Epithelial cell of esophagus (primary cell): ENCODE measurements around the gene ACOT7.
A peak's percentile ranks its signal among the peaks of the same experiment; 100 is the strongest.

Experiments
- DNase-seq: peaks from one replicate; pipeline ENCODE4 v3.0.0; 2010; ENCODE audit warnings: low read depth
- H3K4me3 ChIP-seq: 2 replicates; pipeline ENCODE4 v1.5.1; 2011; ENCODE audit warnings: mild to moderate bottlenecking, low read length, control low read depth
- TF ChIP-seq, protein P1 (sequence below): IDR thresholded peaks from 2 replicates; pipeline ENCODE4 v1.5.1; 2011; ENCODE audit warnings: low read depth, mild to moderate bottlenecking, low read length, control low read depth, inconsistent platforms; ENCODE audit not compliant: insufficient read depth; ENCODE audit errors: missing control alignments

Gene ACOT7

DNA sequence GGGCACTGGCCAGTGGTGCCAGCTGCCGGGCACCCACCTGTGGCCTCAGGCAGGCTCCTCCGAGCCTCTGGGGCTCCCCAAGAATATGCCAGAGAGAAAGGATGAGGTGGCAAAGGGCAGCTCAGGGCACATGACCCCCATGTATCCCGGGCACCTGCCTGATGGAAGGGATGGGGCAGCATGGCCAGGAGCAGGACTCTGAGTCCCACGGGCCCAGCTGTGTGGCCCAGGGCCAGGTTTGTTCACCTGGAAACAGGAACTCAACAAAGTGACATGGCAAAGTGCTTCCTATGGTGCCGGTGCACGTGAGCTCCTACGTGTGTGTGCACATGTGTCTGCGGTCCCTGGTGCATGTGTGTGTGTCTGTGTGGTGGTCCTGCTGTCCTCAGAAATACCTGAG is 123.2 kb downstream of the ACOT7 start:
- TF ChIP-seq, protein P1, sequence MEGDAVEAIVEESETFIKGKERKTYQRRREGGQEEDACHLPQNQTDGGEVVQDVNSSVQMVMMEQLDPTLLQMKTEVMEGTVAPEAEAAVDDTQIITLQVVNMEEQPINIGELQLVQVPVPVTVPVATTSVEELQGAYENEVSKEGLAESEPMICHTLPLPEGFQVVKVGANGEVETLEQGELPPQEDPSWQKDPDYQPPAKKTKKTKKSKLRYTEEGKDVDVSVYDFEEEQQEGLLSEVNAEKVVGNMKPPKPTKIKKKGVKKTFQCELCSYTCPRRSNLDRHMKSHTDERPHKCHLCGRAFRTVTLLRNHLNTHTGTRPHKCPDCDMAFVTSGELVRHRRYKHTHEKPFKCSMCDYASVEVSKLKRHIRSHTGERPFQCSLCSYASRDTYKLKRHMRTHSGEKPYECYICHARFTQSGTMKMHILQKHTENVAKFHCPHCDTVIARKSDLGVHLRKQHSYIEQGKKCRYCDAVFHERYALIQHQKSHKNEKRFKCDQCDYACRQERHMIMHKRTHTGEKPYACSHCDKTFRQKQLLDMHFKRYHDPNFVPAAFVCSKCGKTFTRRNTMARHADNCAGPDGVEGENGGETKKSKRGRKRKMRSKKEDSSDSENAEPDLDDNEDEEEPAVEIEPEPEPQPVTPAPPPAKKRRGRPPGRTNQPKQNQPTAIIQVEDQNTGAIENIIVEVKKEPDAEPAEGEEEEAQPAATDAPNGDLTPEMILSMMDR: no peak
- H3K4me3 ChIP-seq: no peak overlapping the region
- no peak for DNase-seq

DNA sequence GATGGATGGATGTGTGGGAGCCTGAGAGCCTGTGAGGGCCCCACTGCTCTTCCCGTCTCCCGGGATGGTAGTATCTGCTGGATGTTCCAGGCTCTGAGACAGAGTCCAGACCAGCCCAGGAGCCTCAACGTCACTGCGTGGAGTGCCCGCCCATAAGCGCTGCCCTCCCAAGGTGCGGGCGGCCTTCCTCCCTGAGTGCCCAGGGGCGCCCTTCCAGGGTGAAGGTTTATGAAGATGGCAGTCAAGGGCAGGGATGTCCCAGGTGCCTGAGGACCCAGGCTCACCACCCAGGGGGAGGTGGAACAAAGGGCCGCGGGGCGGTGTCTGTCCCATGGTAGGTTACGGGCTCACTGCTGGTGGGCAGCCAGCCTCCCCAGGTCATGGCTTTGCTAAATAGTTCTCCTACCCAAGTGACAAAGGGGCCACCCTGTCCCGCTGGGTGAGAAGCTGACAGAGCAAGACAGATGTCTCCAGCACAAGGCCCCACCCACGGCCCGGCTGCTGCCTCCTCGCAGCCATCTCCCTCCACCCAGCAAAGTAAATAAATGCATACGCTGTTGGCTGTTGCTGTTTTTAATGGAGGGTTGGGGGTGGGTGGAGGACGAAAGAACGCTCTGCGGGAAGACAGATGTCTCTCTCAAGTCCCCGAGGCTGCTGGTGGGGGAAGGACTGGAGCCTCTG is 123.7 kb downstream of the ACOT7 start:
- no peak for DNase-seq
- H3K4me3 ChIP-seq: no peak overlapping the region
- TF ChIP-seq, protein P1: no peak

DNA sequence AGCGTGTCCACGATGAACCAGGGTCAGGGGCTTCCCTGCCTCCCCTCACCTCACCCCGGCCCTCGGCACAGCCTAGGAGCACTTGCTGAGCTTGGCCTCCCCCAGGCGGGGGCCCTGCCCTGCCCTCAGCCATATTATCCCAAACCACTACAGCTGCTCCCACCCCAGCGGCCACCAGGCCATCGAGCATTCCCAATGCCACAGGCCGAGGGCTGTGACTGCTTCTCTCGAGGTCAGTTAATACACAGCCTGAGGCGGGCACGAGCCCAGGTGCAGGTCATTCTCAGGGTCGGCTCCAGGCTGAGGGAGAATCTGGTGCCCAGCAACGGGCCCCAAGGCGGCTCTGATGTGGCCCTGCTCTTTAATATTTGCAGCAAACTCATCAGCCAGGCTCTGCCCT is 124.3 kb downstream of the ACOT7 start:
- TF ChIP-seq, protein P1: no peak
- DNase-seq: no peak
- H3K4me3 ChIP-seq: no peak overlapping the region

DNA sequence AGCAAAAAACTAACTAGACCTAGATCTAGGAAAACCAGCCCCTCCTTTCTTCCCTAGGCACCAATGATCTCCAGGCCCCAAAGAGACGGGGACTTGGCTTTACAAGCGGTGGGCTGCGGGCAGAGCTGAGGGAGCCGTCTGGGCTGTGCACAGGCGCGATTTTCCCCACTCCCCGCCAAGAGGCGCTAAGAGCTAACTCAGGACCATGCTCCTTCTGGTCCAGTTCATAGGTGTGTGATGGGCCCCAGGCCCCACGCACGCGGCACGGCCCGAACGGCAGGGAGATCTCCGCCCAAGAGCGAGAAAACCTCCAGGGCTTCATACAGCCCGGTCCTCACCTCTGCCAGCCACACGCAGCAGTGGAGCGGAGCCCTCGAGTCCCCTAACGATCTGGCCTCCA is 125.2 kb downstream of the ACOT7 start:
- TF ChIP-seq, protein P1: no peak
- H3K4me3 ChIP-seq: no peak overlapping the region
- DNase-seq: no peak

DNA sequence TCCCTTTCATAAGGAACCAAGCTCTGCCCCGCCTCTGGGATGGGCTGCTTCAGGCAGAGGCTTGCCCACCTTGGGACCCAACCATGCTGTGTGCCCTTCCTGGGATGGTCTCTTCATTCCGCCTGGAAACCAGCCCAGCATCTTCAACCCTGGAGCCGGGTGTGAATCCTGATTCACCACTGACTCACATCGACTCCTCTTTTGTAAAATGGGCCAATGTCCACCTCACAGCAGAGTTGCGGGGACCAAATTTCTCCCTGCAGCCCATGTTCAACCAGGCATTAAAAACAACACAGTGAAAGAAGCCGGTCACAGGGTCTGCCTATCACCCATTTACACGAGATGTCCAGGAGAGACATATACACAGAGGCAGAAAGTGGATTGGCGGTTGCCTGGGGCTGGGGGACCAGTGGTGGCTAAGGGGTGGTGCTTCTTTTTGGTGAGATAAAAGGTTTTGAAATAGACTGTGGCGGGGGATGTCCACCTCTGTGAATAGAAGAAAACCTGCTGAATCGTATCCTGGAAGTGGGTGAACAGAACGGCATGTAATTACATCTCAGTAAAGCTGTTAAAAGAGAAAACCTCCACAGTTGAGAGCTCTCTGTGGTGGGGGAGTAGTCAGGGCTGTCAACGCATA is 125.8 kb downstream of the ACOT7 start:
- DNase-seq: peak; percentile 81
- H3K4me3 ChIP-seq: no peak overlapping the region
- TF ChIP-seq, protein P1: no peak

DNA sequence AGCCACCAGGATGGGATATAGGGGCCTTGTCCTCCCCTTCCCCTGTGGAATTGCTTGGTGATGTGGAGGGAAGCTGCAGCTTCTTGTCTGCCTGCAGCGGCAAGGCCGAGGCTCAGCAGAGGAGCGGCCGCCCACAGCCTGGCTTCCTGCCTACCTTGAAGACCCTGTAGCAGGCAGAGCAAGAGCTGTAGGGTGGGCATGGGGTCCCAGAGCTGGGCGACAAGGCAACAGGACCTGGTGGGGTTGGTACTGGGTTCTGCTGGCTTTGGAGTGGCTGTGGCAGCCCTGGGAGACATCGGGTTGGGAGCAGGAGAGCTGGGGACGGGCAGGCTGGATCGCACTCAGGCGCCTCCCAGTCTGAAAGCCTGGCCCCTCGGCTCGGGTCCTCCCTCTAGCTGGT is 126.9 kb downstream of the ACOT7 start:
- H3K4me3 ChIP-seq: no peak overlapping the region
- no peak for DNase-seq
- TF ChIP-seq, protein P1: no peak

DNA sequence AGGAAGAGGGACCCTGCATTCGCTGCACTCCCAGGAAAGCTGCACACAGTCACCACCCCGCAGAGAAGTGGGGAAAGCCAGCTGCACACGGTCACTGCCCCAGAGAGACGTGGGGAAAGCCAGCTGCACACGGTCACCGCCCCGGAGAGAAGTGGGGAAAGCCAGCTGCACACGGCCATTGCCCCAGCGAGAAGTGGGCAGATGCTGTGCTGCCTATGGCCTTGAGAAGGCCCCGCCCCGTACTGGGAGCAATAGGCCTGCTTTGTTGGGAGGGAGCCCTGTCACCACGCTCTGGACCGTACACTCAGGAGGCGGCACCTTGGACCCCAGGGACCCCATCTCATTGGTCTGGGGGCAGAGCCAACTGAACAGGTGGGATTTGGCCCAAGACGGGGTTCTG is 128.4 kb downstream of the ACOT7 start:
- DNase-seq: no peak
- H3K4me3 ChIP-seq: no peak overlapping the region
- TF ChIP-seq, protein P1: no peak
